KG1 (cell line): ENCODE results near the gene CYP8B1.
A peak's percentile ranks its signal among the peaks of the same experiment; 100 is the strongest.

Experiments
- DNase-seq: peaks from one replicate; lab custom pipeline; 2025; lab: John Stamatoyannopoulos, UW

Gene CYP8B1

DNA sequence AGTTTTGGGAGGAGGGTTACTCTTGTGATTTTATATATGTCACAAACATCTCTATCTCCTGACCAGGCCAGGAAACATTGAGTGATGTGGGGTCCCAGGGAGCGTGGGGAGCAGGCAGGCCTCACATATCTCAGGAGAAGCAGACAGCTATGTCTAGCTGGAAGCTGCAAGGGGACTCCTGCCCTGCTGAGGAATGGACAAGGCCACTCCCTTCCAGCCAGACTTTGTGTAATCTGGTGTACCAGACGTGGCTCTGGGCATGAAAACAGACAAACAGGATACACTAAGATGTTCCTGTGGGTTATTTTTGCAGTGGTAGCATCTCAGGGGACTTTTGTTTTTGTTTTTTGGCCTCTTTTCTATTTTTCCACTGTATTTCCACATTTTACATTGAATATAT lies 23.2 kb downstream of the CYP8B1 start:
- no peak for DNase-seq

DNA sequence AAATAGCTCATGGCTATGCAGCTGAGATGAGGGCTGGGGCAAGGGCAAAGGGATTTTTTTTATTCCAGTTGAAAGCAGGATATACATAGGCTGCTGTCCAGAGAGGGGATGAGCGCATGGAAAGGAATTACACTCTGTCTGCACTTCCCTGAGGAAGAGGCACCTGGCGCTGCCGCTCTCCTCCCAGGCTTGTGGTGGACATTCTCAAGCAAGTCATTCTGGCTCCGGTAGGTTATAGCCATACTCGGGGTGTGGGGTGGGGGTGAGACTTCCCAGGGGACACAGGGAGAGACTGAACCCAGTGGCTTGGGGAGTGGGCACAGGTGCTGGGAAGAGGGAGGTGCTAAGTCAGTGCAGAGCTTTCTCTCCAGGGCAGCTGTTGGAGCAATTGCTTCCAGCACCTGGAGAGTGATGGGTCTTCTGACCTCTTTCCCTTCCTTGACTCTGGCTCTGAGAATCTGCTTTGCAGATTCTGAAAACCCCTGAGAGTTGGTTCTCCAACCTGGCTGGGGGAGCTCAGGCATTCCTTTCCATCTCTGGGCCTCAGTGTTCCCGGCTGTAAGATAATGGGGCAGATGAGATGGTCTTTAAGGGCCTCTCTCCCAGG lies 24.3 kb downstream of the CYP8B1 start:
- no peak for DNase-seq

DNA sequence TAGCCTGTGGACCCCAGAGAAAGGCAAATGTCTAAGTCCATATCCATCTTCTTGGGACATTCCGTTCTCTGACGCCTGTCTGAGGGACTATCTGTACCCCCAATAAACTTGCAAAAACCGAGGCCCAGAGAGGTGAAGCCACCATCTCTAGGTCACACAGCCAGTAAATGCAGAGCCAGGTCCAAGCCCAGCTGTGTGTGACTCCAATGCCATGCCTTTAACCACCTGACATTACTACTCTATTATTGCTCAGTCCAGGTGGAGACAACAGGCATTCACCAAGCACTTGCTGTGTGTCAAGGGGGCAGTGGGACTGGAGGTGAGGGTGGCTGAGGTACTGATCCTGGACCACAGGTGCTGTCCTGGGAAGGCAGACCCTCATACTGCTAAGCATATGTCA lies 25.4 kb downstream of the CYP8B1 start:
- DNase-seq: no peak

DNA sequence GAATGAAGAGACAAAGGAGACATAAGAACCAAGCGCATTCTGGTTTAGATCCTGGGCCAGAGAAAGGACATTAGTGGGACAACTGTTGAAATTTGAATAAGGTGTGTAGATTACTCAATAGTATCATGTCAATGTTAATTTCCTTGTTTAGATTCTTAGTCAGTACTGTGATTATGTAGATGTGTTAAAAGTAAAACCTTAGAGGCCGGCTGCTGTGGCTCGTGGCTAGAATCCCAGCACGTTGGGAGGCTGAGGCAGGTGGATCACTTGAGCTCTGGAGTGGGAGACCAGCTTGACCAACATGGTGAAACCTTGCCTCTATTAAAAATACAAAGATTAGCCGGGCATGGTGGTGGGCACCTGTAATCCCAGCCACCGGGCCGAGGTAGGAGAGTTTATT lies 26.7 kb downstream of the CYP8B1 start:
- no peak for DNase-seq

DNA sequence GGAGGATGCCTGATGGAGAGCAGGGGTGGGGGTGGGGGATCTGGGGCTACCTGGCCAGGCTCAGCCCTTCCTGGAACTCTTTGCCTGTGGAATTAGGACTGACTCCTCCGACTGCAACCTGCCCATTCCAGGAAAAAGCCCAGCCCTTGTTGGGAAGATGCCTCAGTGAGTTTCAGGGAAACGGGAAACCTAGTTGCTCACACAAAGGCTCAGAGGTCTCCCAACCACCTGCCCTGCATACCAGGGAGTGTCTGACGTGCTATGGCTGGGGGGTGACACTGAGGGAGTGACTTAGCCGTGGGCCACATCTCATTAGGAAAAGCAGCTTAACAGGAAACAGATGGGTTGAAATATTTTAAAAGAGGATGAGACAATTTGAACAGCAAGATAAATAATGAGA lies 27.9 kb downstream of the CYP8B1 start:
- no peak for DNase-seq

DNA sequence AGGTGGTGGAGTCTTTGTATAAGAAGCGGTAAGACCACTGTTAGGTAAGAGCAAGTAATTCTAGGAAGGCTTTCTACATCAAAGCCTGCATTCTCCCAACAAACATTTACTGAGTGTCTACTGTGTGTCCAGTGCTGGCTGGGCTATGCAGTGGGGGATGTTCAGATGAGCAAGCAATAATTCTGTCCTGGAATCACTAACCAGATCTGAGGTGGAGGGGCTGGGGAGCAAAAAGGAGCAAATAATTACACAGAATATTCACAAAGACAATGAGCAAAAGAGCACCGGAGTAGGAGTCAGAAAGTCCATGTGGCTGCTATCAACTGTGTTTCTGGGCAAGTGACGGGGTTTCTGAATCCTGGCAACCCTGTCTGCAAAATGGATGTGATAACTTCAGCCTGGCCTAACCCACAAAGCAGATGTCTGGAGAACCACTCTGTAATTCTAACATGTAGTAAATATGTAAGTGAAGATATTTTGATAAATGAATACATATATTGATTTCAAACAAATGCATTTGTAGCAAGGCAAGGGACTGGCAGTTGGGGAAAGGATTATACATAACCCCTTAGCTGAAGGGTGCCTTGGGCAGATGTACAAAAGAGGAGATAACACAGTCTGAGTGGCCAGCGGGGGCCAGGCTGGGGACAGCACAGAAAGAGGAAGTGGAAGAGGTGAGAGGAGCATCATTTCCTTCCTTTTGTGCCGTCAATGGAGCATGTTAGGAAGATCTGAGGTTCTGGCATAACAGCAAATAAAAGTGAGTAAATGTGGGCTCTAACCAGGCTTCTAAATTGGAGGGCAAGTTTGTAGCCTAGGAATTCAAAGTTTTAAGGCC lies 28.8 kb downstream of the CYP8B1 start:
- DNase-seq: peak; percentile 60

DNA sequence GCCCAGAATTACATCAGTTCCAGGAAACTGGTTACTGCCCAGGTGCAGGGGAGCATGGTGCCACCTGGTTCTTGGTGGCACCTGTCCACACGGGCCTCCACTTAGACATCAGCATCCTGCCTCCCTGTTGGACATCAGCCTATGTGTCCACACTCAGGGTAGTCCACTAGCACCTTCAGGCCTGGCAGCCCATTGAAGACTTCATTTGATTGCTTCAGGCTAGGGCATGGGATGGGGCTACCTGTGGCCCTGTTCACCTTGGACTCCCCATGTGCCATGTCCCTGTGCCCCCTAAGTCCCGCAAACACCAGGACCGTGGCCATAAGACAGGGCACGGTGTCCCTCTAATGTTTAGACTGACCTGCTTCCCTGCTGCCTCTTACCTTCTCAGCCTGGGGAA lies 30.9 kb downstream of the CYP8B1 start:
- no peak for DNase-seq

DNA sequence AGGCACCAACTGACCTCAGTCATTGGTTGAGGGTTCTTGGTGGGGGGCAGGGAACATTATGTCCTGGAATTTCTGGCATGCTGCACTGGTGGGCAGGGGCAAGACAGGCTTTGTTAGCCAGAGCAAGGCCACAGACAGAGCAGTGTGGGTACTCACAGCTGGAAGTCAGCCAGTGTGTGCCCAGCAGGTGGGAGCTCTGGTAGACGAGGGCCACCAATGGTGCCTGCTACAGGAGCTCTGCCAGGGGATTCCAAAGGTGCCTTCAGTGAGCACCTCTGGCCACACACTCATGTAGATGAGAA lies 31.3 kb downstream of the CYP8B1 start:
- no peak for DNase-seq

DNA sequence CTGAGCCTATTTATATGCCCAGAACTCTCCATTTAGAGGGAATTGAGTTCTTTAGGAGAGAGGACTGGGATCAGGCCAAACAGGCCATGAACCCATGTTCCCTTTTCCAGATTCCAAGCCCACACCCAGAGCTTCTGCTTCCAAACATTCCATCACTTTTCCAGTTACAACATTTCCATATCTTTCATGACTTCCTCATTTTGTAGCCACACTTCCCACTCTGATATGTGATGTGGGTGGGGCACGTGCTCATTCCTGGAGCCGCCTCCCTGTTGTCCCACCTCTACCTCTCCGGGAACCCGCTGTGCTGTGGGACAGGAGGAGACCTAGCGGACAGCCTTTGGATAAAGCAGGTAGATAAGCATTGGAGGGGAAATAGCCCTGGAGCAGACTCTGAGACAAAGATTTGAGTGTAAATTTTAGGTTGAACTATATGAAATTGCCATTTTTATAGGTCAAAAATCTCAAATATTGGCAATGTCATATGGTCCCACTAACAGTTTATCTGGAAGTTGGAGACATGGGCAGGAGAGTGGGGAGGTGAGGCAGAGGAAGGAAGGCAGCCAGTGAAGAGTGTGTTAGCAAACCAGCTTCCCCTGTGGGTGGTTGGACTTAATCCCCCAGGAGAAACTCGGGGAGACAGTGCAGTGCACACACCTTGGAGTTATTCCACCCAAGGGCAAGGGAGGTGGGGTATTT lies 31.8 kb downstream of the CYP8B1 start:
- DNase-seq: no peak

DNA sequence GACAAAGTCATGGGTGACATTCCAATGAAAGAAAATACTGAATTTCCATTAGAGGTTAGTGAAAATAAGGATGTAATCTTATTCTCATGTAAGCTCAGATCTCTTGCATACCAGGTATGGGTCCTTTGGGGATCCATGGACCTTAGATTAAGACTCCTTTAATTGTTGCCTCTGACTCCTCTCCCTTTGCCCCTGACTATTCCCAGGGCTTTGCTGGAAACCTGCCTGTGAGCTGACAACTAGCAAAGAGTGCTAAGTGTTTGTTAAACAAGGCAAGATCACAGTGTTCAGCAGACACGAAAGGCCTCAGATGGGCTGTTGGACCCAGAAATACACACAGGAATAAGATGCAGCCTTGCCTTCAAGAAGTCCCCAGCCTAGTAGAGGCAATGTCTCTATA lies 34.3 kb downstream of the CYP8B1 start:
- DNase-seq: no peak

DNA sequence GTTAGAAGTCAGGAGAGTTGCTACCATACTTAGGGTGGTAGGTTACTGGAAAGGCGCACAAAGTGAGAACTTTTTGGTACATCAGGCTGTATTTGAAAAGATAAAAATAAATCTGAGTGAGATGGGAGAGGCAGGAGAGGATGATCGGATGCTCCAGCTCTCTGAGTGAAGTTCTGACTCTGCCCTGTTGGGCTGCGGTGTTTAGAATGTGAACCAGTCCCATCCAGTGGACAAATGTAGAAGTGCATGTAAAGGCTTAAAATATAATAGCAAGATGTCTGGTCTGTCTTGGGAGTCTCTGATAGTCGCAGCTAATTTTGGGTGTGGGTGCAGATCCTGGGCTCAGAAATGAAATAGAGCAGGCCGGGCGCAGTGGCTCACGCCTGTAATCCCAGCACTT lies 36.1 kb downstream of the CYP8B1 start:
- no peak for DNase-seq

DNA sequence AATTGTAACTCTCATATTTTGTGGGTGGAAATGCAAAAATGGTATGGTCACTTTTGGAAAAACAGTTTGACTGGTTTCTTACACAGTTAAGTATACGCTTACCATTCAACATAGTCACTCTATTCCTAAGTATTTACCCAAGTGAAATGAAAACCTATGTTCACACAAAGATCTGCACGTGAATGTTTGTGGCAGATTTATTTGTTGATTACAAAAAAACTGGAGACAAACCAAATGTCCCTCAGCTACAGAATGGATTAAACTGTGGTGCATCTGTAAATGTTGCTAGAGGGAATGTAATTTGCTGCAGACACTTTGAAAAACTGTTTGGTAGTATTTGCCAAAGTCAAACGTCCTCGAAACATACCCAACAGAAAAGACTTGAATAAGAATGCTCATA lies 37.1 kb downstream of the CYP8B1 start:
- no peak for DNase-seq

DNA sequence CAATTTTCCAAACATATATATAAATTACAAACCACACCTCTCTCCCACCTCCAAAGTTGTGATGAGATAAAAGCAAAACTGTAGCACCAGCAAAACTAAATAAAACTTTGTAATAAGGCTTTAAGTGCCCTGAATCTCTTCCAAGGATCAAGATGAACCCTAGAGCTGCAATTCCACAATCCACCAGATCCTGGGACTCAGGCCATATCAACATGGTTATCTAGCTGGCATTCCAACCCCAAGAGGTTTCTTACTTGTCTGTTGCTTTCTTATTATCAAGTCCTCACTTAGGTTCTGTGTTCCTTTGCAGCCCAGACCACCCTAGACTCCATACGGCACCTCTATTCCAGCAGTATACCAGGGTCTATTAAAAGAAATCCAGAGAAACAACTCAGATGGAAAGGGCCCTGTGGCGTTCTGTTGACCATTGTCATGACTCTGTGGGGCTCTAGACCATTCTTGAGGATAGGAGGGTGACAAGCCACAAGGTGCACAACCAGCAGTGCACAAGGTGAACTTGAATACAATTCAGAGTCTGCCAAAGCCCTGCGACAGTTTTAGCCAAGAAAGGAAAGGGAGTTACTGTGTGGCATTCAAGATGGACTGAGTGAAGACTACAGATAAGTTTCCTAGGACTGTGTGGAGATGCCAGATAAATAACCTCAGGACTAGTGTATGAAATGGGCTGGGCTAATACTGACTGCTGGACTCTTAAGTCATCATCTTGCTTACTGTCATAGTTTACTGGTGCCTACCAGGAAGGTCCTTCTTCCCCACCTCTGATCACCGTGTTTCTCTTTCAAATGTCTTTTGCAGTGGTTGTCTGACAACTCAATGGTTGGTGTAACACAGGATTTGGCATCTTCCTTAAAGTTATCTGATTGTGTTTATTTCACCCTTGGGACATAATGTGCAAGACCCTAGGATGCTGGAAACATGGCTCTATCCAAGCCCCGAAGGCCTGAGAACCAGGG lies 39.2 kb downstream of the CYP8B1 start:
- no peak for DNase-seq

DNA sequence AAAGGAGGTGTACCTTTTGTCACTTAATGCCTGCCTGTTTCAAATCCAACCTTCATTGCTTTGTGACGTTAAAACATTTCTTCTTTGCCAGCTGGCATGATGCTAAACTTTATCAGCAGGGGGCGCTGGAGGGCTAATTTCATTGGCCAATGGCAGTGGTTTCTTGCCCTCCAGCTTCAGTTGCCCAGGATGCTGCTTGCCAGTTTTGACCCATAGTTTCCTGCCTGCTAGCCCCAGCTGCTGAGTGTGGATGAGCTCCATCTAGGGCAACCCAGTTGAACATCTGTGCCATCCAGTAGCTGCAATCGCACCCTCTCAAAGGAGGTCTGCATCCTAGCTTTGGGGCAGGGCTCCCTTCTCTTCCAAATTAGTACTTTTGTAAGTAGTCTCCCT lies 44.4 kb downstream of the CYP8B1 start:
- DNase-seq: peak; percentile 38

DNA sequence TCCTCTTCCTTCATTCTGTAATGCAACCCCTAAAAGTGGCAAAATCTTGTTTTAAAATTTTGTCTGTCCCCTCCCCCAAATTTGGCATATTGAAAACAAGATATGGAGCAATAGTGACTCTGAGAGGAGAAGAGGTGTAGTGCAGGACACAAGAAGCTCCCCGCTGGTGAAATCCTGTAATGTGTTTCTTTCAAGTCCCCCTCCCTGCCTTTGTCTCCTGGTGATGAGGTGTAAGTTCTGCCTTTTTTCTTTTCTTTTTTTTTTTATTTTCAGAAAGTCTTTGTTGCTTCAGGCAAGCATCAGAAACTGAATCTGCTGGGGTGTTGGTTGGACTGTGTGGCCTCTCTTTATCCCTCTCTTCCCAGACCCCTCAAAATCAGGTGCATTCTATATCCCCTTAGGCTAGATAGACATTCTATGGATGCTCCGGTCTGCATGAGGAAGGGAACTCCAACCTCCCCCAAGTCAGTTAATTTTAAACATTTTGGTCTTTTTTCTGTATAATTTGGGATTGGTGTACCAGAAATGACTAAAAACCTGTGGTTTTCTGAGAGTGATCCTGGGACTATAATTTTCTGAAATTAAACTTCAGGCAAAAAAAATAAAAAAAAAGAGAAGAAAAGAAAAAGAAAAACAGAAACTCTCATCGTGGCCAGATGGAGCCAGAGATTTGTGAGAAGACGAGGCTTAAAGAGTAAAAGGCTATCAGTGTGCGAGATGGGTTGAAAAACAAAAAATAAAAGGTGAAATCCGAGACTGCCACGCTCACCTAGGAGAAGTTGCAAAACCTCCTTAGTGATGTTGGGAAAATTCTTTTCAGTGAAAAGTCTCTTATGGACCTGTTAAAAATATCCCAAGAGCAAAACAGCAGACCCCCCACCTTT lies 45.0 kb downstream of the CYP8B1 start:
- no peak for DNase-seq

DNA sequence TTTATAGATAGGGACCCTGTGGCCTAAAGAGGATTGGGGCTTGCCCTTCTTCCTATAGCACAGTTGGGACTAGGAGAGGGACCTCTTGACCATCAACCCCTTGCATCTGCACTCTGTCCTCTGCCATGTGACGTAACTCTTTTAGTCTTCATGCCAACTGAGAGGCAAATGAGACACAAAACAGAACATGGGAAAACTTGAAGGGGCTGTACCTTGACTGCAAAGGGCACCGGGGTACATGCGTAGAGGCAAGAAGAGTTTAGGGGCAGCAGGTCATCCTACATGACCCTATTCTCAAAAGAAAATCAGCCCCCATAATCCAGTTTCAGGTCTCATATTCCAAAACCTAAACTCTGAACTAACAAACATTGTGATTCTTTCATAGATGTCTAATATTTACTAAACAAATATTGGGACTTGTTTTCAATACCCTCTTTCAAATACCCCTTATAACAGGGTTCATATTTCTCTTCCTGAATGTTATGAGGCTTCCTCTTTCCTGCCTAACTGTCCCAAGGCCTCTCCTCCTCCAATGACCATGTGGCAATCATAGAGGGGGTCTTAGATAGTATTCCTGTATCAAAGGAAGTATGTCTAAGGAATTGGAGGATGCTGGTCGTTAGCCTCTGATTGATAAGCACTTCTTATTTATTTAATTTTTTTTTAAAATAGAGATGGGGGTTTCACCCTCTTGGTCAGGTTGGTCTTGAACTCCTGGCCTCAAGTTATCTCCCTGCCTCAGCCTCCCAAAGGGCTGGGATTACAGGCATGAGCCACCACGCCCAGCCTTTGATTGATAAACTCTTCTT lies 45.8 kb downstream of the CYP8B1 start:
- DNase-seq: no peak

DNA sequence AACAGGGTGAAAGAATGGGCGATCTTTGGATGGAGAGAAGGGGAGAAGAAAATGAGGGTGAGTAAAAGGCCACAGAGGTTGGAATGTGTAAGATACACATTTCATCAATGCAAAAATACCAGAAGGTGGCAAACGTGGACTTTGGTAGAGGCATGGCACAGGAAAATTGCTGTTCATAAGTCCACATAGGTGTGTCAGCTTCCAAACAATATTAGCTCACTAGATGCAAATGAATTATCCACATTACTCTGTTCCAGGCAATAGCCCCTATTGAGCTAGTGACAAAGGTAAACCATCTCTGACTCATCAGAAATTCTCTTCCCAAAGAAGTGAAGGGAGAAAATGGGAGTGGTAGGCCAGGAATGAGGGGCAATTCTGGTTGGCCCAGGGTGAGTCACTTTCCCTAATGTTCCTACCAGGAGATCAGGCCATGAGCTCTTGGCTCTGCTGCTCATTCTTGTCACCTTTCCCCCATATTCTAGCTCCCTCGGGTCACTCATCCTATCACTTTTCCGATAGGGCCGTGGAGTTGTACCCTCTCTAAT lies 46.5 kb downstream of the CYP8B1 start:
- DNase-seq: no peak

DNA sequence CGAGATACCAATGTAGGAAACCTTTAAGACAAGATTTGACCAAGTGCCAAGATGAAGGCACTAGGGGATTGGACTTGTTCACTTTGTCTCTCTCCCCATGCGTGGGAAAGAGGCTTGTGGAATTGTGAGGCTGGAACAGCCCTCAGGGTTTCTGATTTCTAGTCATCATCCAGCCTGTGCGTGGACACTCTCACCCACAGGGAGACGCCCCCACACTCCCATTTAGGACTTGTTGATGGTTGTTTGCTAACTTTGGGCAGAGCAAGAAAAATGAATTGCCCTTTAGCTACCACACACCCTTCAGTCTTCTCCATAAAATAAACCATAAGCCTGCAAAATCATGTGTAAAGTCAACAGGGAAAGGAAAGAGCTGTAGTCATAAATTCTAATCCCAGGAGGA lies 48.0 kb downstream of the CYP8B1 start:
- no peak for DNase-seq

DNA sequence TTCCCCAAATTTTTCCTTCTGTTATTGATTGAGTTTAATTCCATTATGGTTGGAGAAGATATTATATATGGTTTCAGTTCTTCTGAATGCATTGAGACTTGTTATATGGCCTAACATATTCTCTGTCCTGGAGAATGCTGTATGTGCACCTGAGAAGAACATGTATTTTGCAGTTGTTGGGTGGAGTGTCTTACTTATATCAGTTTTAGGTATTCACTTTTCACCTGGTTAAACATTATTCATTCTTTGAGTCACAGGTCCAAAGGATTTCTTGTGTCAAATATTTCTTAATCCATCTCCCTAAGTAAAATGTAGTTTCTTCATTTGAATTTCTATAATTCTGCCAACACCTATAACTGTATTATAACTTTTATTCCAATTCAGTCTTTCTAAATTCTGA lies 48.7 kb downstream of the CYP8B1 start:
- no peak for DNase-seq

DNA sequence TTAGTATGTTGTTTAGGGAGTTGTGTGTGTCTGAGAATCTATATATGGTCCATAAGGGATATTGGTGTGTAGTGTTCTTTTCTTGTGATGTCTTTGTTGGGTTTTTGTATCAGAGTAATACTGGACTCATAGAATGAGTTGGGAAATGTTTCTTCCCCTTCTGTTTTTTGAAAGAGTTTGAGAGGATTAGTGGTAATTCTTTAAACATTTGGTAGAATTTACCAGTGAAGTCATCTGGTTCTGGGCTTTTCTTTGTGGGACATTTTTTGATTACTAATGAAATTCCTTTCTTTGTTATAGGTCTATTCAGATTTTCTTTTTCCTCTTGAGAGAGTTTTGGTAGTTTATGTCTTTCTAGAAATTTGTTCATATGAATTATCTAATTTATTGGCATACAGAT lies 49.5 kb downstream of the CYP8B1 start:
- no peak for DNase-seq
